B cell (primary cell): ENCODE results near the gene SESTD1.

Experiments
- EZH2 ChIP-seq: IDR thresholded peaks from 2 replicates; pipeline ENCODE4 v1.6.1; 2012; ENCODE audit warnings: borderline replicate concordance, low read depth, mild to moderate bottlenecking, moderate library complexity, low read length; ENCODE audit not compliant: insufficient read depth, poor library complexity, severe bottlenecking
- TF ChIP-seq, protein P1 (sequence below): fragments of 200-600 bp; IDR thresholded peaks from one replicate; pipeline ENCODE4 v1.8.0; 2022; ENCODE audit warnings: antibody characterized with exemption, mild to moderate bottlenecking

DNA sequence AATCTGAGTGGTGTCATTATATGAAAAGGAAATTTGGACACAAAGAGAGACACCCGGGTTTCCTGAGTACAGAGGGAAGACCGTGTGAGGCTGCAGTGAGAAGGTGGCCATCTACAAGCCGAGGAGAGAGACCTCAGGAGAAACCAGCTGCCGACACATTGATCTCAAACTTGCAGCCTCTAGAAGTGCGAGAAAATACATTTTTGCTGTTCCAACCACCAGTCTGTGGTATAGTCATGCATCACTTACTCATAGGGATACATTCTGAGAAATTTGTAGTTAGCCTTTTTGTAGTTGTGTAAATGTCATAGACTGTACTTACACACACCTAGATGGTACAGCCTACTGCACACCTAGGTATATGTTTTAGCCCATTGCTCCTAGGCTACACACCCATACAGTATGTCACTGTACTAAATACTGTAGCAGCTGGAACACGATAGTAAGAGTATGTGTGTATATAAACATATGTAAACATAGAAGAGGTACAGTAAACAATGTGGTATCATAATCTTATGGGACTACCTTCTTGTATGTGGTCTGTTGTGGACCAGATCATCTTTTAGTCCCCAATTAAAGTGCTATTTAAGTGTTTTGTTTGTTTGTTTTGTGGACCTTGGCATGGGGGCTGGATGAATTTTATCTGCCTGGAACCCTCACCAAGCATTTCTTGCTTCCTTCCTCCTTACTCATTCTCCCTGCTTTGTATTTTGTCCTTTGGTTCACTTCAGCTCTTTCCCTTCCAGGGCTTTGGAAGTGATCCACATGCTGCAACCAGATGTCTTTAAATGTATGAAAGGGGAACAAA is 38.3 kb upstream of the SESTD1 start:
- TF ChIP-seq, protein P1, sequence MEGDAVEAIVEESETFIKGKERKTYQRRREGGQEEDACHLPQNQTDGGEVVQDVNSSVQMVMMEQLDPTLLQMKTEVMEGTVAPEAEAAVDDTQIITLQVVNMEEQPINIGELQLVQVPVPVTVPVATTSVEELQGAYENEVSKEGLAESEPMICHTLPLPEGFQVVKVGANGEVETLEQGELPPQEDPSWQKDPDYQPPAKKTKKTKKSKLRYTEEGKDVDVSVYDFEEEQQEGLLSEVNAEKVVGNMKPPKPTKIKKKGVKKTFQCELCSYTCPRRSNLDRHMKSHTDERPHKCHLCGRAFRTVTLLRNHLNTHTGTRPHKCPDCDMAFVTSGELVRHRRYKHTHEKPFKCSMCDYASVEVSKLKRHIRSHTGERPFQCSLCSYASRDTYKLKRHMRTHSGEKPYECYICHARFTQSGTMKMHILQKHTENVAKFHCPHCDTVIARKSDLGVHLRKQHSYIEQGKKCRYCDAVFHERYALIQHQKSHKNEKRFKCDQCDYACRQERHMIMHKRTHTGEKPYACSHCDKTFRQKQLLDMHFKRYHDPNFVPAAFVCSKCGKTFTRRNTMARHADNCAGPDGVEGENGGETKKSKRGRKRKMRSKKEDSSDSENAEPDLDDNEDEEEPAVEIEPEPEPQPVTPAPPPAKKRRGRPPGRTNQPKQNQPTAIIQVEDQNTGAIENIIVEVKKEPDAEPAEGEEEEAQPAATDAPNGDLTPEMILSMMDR: no peak
- no peak for TF ChIP-seq EZH2
